ENCODE results near the gene KCNMA1.

DNA sequence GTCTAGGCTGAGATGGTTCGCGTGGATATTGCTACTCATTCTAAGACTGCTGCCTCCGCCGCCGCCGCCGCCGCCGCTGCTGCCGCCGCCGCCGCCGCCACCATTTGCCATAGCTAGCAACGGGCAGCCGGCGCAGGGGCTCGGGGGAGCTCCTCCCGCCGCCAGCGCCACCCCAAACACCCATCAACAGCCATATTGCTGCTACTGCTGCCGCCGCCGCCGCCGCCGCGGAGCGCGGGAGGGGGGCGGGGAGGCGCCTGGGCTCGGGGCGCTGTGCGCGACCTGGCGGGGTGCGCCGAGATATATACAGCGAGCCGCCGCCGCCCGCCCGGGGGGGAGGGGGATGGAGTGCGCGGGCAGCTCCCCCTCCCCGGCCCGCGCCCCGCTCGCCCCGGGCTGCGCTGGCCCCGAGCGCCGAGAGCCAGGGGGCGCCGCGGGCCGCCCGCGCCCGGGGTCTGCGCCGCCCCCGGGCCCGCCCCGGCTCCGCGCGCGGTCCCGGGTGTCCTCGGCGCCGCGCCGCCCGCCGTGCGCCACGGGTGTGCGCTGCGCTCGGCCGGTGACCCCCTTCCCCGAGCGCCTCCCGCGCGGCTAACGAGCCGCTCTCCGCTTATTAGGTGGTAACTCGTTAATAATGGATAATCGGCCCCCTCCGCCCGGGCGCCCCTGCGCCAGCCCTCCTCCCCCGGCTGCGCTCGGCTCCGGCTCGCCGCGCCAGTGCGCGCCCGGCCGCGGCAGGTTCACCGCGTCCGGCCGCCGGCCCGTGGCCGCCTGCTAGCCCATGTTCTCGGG lies at the start of gene KCNMA1:
- TF ChIP-seq YY1 (IDR thresholded peaks at IDR 0.05; ENCODE audit: insufficient read depth, insufficient read length): no peak
- TF ChIP-seq ZNF274 (IDR thresholded peaks at IDR 0.05; ENCODE audit: low read depth, low read length): no peak
- TF ChIP-seq SUZ12 (IDR thresholded peaks at IDR 0.05; ENCODE audit: extremely low read depth, insufficient read depth, insufficient read length): no peak

All from NT2/D1 (cell line).